Left lung (tissue), 14 donors: ENCODE data around the gene GPR35. TPM values are rescaled to one million over a fixed set of nuclear protein-coding genes. Genes with fewer than 3 reads are reported as not detected.

ENCODE experiments used
- ATAC-seq: fragments of 200-7000 bp; cut with Tn5 transposase; one replicate; pipeline ENCODE4 v1.9.1; 2020; ENCODE audit warnings: moderate library complexity
- DNase-seq, 4 donors: peaks; one replicate each; pipeline ENCODE4 v3.0.0-alpha.2; 2013 to 2020
- H3K27ac ChIP-seq, 2 donors: fragments of 200-600 bp; sonication (generic) in 1 of 2; one replicate each; pipeline versions ENCODE4 v1.5.0 to v1.8.0; 2020 to 2021
- H3K27me3 ChIP-seq, 2 donors: fragments of 200-600 bp; sonication (generic) in 1 of 2; one replicate each; pipeline versions ENCODE4 v1.5.0 to v1.8.0; 2020 to 2021
- H3K36me3 ChIP-seq, 2 donors: fragments of 200-600 bp; sonication (generic) in 1 of 2; one replicate each; pipeline versions ENCODE4 v1.5.0 to v1.8.0; 2020 to 2021
- H3K4me1 ChIP-seq, 2 donors: fragments of 200-600 bp; one replicate each; pipeline ENCODE4 v1.8.0; 2021
- H3K4me3 ChIP-seq, 2 donors: fragments of 200-600 bp; sonication (generic) in 1 of 2; one replicate each; pipeline versions ENCODE4 v1.5.0 to v1.8.0; 2020 to 2021; ENCODE audit warnings: mild to moderate bottlenecking in 1 of 2
- H3K9me3 ChIP-seq, 2 donors: fragments of 200-600 bp; sonication (generic) in 1 of 2; one replicate each; pipeline versions ENCODE4 v1.5.0 to v1.8.0; 2020 to 2021
- CTCF ChIP-seq, 2 donors: fragments of 200-600 bp; sonication (generic) in 1 of 2; IDR thresholded peaks; one replicate each; pipeline versions ENCODE4 v1.5.0 to v1.8.0; 2021; ENCODE audit warnings: antibody characterized with exemption in 2 of 2
- intact Hi-C, 2 donors: fragments of 100-400 bp; cut with DNase I; formaldehyde crosslinking; loops; one replicate each; pipeline versions ENCODE4 v1.11.2 to v1.14.2; 2022
- long read RNA-seq, 12 donors: library from polyadenylated mRNA in 2 of 12; unstranded in 2 of 12; transcript quantifications; one replicate each; pipeline ENCODE4 v2.0.0 and lab custom pipeline, GENCODE V29; 2019 to 2026
- polyA plus RNA-seq, 6 donors: library from polyadenylated mRNA; unstranded; fragments of 120-200 nt; gene quantifications; one replicate each; pipeline ENCODE4 v1.2.1, GENCODE V29; 2013; ENCODE audit not compliant: insufficient read length in 6 of 6
- total RNA-seq, 2 donors: library from RNA; stranded (reverse); fragmentation: NEBNext Ultra II Directional; extraction: Animal tissue kit (Norgen Biotek cat#: 25700); gene quantifications; one replicate each; pipeline ENCODE4 v1.2.1, GENCODE V29; 2021
- donor health status: DM: no; HTN: yes; CAD: no.
- donor health status: DM: no; HTN: no; CAD: no.

GPR35 gene
- total RNA-seq = 1 to 10 TPM; 1.1 to 6.0 TPM
- 1 to 10 TPM; 1.5 to 3.6 (median 2.7) TPM for polyA plus RNA-seq
- long read RNA-seq, donor 1, partial matches to known transcripts = 0 of 4 reads
- long read RNA-seq, donor 1, other reads (novel, unspliced or antisense) = 0 of 4 reads
- long read RNA-seq, donor 2, transcript GPR35-205 (1 exons, 3,821 nt) = major isoform, 5 of 5 reads
- long read RNA-seq, donor 2, partial matches to known transcripts = 0 of 5 reads
- long read RNA-seq, donor 2, other reads (novel, unspliced or antisense) = 0 of 5 reads
- long read RNA-seq, donor 3, partial matches to known transcripts = 0 of 2 reads
- long read RNA-seq, donor 3, other reads (novel, unspliced or antisense) = 0 of 2 reads
- long read RNA-seq, donor 4, partial matches to known transcripts = 0 of 2 reads
- long read RNA-seq, donor 4, other reads (novel, unspliced or antisense) = 0 of 2 reads
- long read RNA-seq, donor 5, partial matches to known transcripts = 0 of 3 reads
- long read RNA-seq, donor 5, other reads (novel, unspliced or antisense) = 0 of 3 reads
- long read RNA-seq, donor 6, partial matches to known transcripts = 0 of 3 reads
- long read RNA-seq, donor 6, other reads (novel, unspliced or antisense) = 0 of 3 reads
- long read RNA-seq, donor 7, partial matches to known transcripts = 0 of 1 reads
- long read RNA-seq, donor 7, other reads (novel, unspliced or antisense) = 0 of 1 reads
- long read RNA-seq, donor 8, transcript GPR35-205 (1 exons, 3,821 nt) = major isoform, 5 of 6 reads
- long read RNA-seq, donor 8, partial matches to known transcripts = 0 of 6 reads
- long read RNA-seq, donor 8, other reads (novel, unspliced or antisense) = 0 of 6 reads
- long read RNA-seq, donor 9 = 0 reads
- long read RNA-seq, donor 10, partial matches to known transcripts = 0 of 2 reads
- long read RNA-seq, donor 10, other reads (novel, unspliced or antisense) = 0 of 2 reads
- long read RNA-seq, donor 11, partial matches to known transcripts = 0 of 5 reads
- long read RNA-seq, donor 11, other reads (novel, unspliced or antisense) = 0 of 5 reads
- long read RNA-seq, donor 12, partial matches to known transcripts = 0 of 1 reads
- long read RNA-seq, donor 12, other reads (novel, unspliced or antisense) = 0 of 1 reads

GRCh38 chr2:240624950-240625621, at the start of gene GPR35:
TSS of gene GPR35 (plus strand) at chr2:240625480. CDS start at chr2:240629953, 4,473 bp downstream.
- Histone ChIP-seq H3K27ac (peak within 1 kb of the TSS in 1 of 2 donors; percentile 71), H3K9me3 (no peaks in the 10 kb centered on the region), H3K4me3 (peak within 1 kb of the TSS in 1 of 2 donors; percentile 24), H3K4me1 (peaks cover 0 to 58% of the 10 kb centered on the region in 2 donors), H3K27me3 (peaks cover 0 to 32% of the 10 kb centered on the region in 2 donors), H3K36me3 (peaks cover 0 to 2% of the 10 kb centered on the region in 2 donors)
- TF ChIP-seq CTCF (IDR thresholded peaks at IDR 0.05) = no peak
- intact Hi-C loops = no loop called here
- ATAC-seq (peak; percentile 66), DNase-seq (peak in 2 of 4 donors; percentile 75 to 88)

- no peaks in the 10 kb centered on the region for H3K9me3 ChIP-seq
- intact Hi-C loops = no loop called here
- no peak for DNase-seq
- TF ChIP-seq CTCF (IDR thresholded peaks at IDR 0.05) = no peak
- H3K27me3 ChIP-seq = no peaks in the 10 kb centered on the region
- H3K36me3 ChIP-seq = peaks cover 0 to 70% of the 10 kb centered on the region in 2 donors
- no peak overlapping the region for H3K27ac ChIP-seq
- no peak overlapping the region for H3K4me3 ChIP-seq
- ATAC-seq = no peak
- H3K4me1 ChIP-seq = peaks cover 20 to 51% of the 10 kb centered on the region in 2 donors
Measured at GRCh38 chr2:240576036-240576435, 49.2 kb upstream of the GPR35 start.

- intact Hi-C loops = no loop called here
Measured at GRCh38 chr2:240576436-240577205, 48.7 kb upstream of the GPR35 start.

More at GRCh38 chr2:240576436-240577205, 48.7 kb upstream of the GPR35 start:
- Histone ChIP-seq H3K4me3 (no peak overlapping the region), H3K36me3 (peaks cover 0 to 69% of the 10 kb centered on the region in 2 donors), H3K9me3 (no peaks in the 10 kb centered on the region), H3K27ac (no peak overlapping the region), H3K4me1 (peaks cover 20 to 45% of the 10 kb centered on the region in 2 donors), H3K27me3 (no peaks in the 10 kb centered on the region)
- DNase-seq (no peak), ATAC-seq (no peak)
- no peak for TF ChIP-seq CTCF (IDR thresholded peaks at IDR 0.05)
